Measurements from ENCODE around the gene UBE2L3. TPM values are rescaled to one million over a fixed set of nuclear protein-coding genes. Genes with fewer than 3 reads are reported as not detected.

Gene UBE2L3
- total RNA-seq (2022; extraction: Qiagen RNA extraction; ENCODE audit: low read depth) = 63.7 to 71.5 TPM (median 64.9 TPM) in 5 replicates

DNA sequence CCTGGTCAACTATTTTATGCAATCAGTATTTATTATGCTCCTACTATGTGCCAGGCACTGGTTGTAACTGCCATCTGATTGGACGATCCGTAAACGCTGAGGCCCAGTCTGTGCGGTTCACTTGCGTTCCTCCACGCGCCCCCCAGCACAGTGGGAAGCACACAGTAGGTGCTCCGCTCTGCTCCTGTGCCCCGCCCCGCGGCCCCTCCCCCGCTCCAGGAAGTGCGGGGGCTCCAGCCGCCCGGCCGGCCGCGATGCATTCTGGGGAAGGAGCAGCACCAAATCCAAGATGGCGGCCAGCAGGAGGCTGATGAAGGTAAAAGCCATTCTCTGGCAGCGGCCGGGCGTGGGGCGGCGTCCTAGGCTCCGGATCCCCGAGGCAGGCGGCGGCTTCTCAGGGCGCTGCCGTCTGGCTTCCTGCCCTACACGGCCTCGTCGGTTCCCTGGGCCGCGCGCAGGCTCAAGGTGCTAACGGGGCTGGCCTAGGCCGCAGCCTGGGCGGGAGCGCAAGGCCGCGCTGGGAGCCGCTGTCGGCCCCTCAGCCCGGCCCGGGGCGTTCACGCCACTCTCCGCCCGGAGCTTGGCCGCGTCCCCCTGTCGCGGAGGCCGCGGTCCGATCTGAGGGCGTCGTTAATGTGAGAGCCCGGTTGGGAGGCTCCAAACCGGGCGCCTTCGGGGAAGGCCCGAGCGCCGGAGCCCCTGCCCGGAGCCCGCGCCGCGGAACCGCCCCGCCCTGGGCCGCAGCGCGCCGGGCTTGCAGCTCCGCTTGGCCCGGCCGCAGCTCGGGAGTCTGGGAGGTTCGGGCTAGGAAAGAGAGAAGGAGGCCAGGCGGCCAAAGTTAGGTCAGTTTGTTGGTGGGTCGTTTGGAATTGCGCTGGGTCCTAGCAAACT lies at the start of gene UBE2L3:
Gene UBE2L3 (plus strand): TSS at position 259 of the 891 bp plus-strand sequence. CDS start 31 bp downstream, at position 290.

DNA sequence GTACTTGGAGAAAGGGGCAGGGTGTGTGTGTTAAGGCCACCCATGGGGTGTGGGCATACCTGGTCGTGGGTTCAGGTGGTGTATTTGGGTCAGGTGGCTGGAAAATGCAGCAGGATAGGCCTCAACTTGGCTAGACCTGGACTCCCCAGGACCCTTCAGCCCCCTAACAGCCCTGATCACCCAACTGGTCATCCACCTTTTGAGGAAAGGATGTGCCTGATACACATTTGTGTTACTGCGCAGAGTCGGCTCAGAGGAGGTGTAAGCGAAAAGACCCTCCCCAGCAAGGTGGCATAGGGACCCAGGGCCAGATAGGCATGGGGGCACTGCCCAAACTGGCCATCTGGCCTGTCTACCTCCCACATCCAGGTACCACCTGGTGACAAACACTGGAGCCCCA lies 16.2 kb upstream of the UBE2L3 start, which contains the start of gene RIMBP3C:
Gene RIMBP3C (minus strand): TSS at position 101 of the 400 bp plus-strand sequence. CDS start 485 bp downstream, outside the sequence.

DNA sequence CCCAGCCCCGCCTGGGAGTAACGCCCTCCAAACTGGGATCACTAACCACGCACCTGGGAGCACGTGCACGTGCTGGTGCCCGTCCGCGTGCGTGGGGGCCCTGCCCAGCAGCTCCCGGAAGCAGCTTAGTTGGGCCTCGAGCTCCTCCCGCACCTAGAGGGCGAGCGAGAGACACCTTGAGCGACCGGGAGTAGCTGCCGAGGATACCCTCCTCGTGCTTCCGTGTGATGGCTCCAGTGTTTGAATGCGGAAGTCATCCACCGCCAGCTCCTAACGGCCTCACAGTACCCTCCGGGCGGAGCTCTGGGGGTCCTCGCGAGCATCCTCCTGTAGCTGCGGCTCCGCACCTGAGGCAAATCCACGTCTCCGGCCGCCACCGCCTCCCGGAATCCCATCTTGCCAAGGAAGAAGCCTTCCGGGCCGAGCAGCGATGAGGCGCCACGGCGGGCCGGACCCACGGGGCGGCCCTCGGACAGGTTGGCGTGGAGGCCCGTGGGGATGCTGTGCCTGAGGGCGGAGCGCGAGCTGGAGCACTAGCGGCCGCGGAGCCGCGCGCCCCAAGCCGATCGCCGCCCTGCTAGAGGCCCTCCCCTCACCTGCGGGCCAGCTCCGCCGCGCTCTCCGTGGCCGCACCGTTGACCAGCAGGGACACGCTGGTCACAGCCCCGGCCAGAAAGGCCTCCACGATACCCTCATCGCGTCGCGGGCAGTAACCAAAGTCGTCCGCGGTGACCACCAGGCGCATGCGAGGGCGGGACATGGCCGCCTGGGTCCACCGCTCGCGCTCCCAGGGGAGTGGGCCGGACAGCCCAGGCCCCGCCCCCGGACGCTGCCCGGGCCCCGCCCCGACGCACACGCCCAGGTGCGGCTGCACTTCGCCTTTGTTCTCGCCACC lies 62.0 kb downstream of the UBE2L3 start, which contains the start of gene YDJC:
Gene YDJC (minus strand): TSS at position 768 of the 895 bp plus-strand sequence. CDS start 8 bp downstream, at position 760.

DNA sequence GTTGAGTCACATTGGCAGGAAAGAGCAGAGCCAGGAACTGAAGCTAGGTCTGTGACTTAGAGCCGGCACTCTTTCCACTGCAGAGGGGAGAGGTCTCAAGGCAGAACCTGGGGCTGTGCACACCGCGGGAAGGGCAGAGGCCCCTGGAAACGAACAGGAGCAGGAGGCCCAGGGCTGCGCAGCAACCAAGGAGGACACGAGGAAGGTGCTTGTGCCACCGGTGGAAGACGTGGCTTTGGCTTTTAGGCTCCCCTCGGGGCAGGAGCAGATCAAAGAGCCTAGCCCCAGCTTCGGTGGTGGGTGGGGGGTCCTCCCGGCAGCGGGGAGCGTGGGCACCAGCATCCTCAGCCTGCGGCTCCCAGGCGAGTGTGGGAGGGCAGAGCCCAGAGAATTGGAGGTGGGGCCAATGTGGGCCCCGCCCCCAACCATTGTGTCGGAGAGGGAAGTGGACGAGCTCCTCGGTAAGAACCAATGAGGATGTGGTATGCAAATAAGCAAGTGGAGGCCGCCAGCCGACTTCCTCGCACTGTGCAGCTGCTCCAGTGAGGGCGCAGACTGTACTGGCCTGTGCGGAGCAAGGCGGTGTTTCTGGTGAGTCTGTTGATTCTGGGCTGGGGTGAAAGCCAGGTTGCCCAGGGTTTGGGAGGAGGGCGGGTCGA lies 64.9 kb downstream of the UBE2L3 start, which contains the start of gene CCDC116:
Gene CCDC116 (plus strand): TSS at position 524 of the 659 bp plus-strand sequence. CDS start 422 bp downstream, outside the sequence.

DNA sequence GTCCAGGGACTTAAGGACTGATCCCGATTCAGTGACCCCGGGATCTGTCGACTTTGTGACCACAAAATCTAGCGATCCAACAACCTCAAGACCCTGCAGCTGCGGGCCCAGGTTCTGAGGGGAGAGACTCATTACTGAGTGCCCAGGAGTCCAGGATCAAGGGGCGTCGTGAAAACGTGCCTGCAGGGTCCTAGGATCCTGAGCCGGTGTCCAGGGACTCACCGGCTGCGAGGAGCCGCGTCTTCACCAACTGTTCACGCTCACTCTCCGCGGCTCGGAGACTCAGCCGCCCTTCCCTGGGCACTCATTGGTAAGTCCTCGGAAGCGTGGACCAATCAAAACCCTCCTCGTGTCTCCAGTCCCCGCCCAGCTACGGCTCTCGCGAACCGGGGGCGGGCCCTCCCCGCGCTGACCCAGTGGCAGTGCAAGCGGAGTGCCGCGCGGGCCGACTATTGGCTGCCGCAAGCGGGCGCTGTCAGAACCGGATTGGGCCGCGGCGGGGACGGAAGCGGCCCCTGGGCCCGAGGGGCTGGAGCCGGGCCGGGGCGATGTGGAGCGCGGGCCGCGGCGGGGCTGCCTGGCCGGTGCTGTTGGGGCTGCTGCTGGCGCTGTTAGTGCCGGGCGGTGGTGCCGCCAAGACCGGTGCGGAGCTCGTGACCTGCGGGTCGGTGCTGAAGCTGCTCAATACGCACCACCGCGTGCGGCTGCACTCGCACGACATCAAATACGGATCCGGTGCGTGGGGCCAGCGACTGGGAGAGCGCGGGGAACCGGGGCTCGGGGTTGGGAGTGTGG lies 74.5 kb downstream of the UBE2L3 start, which contains the start of gene SDF2L1:
Gene SDF2L1 (plus strand): TSS at position 514 of the 795 bp plus-strand sequence. CDS start 35 bp downstream, at position 549.

Other genes starting within 250 kb of the UBE2L3 start
- 0.24 to 0.63 TPM (median 0.32 TPM) in 5 replicates for gene RIMBP3B, start 184.0 kb upstream of the UBE2L3 start, total RNA-seq (2022; extraction: Qiagen RNA extraction; ENCODE audit: low read depth)
- gene HIC2, start 150.3 kb upstream of the UBE2L3 start, total RNA-seq (2022; extraction: Qiagen RNA extraction; ENCODE audit: low read depth) = 2.3 to 3.1 TPM (median 2.9 TPM) in 5 replicates
- gene TMEM191C, start 100.3 kb upstream of the UBE2L3 start, total RNA-seq (2022; extraction: Qiagen RNA extraction; ENCODE audit: low read depth) = 0.49 to 1.5 TPM (median 0.74 TPM) in 5 replicates
- 0.11 to 0.37 TPM (median 0.24 TPM) in 5 replicates for gene RIMBP3C, start 16.3 kb upstream of the UBE2L3 start, total RNA-seq (2022; extraction: Qiagen RNA extraction; ENCODE audit: low read depth)
- 39.9 to 56.8 TPM (median 53.7 TPM) in 5 replicates for gene YDJC, start 62.3 kb downstream of the UBE2L3 start, total RNA-seq (2022; extraction: Qiagen RNA extraction; ENCODE audit: low read depth)
- 0.09 TPM in 1 of 5 replicates, not detected in the others for gene CCDC116, start 65.0 kb downstream of the UBE2L3 start, total RNA-seq (2022; extraction: Qiagen RNA extraction; ENCODE audit: low read depth)
- gene SDF2L1, start 74.6 kb downstream of the UBE2L3 start, total RNA-seq (2022; extraction: Qiagen RNA extraction; ENCODE audit: low read depth) = 39.4 to 56.4 TPM (median 53.2 TPM) in 5 replicates
- 17.7 to 21.8 TPM (median 20.6 TPM) in 5 replicates for gene PPIL2, start 98.3 kb downstream of the UBE2L3 start, total RNA-seq (2022; extraction: Qiagen RNA extraction; ENCODE audit: low read depth)
- 0.16 to 0.54 TPM (median 0.30 TPM) in 5 replicates for gene YPEL1, start 168.1 kb downstream of the UBE2L3 start, total RNA-seq (2022; extraction: Qiagen RNA extraction; ENCODE audit: low read depth)